K562 (cell line): Measurements from ENCODE around the gene KPTN. TPM values are rescaled to one million over a fixed set of nuclear protein-coding genes. Genes with fewer than 3 reads are reported as not detected.
A peak's percentile ranks its signal among the peaks of the same experiment; 100 is the strongest.

ENCODE experiments used
- ARNT ChIP-seq, 2 experiments: fragments of 450-650 bp; IDR thresholded peaks; 2 replicates each; pipeline ENCODE4 v1.6.1; 2016; ENCODE audit warnings: mild to moderate bottlenecking in 1 of 2
- BMI1 ChIP-seq: fragments of 150-350 bp; IDR thresholded peaks from 2 replicates; pipeline ENCODE4 v1.6.1; 2014; ENCODE audit warnings: low read length
- CREM ChIP-seq: IDR thresholded peaks from 2 replicates; pipeline ENCODE4 v1.6.1; 2014; ENCODE audit warnings: antibody characterized with exemption, low read depth
- ERF ChIP-seq: fragments of 450-650 bp; formaldehyde crosslinking; IDR thresholded peaks from 2 replicates; pipeline ENCODE4 v1.4.0; 2020; ENCODE audit warnings: mild to moderate bottlenecking, mixed read lengths
- GTF2F1 ChIP-seq: IDR thresholded peaks from 2 replicates; pipeline ENCODE4 v1.6.1; 2011; ENCODE audit warnings: low read depth, low read length, improper control_type of control experiment
- HDGF ChIP-seq: fragments of 450-650 bp; IDR thresholded peaks from 2 replicates; pipeline ENCODE4 v1.6.1; 2016
- HNRNPUL1 ChIP-seq: fragments of 200-400 bp; formaldehyde crosslinking; IDR thresholded peaks from 2 replicates; pipeline ENCODE4 v1.6.1; 2017; ENCODE audit warnings: low read length
- JUNB ChIP-seq: fragments of 450-650 bp; formaldehyde crosslinking; conservative IDR thresholded peaks from 2 replicates; pipeline ENCODE4 v1.4.0; 2020; ENCODE audit warnings: mild to moderate bottlenecking
- MAFG ChIP-seq: fragments of 450-650 bp; conservative IDR thresholded peaks from 2 replicates; pipeline ENCODE4 v1.6.1; 2016; ENCODE audit warnings: missing genetic modification characterization, missing compliant biosample characterization
- MTF1 ChIP-seq: fragments of 250-450 bp; sonication (Bioruptor Pico); IDR thresholded peaks from 2 replicates; pipeline ENCODE4 v1.9.0; 2021; ENCODE audit warnings: moderate library complexity, mild to moderate bottlenecking, inconsistent platforms, borderline replicate concordance
- NBN ChIP-seq: fragments of 450-650 bp; IDR thresholded peaks from 2 replicates; pipeline ENCODE4 v1.6.1; 2016; ENCODE audit warnings: low read depth, mild to moderate bottlenecking
- NCOR1 ChIP-seq: fragments of 450-650 bp; IDR thresholded peaks from 2 replicates; pipeline ENCODE4 v1.6.1; 2016; ENCODE audit warnings: mild to moderate bottlenecking, moderate library complexity
- PRMT5 ChIP-seq: sonication (generic); formaldehyde crosslinking; IDR thresholded peaks from 2 replicates; pipeline ENCODE4 v1.5.0; 2020; ENCODE audit warnings: missing genetic modification reagents
- RHOXF2B ChIP-seq: fragments of 250-450 bp; sonication (Bioruptor Pico); conservative IDR thresholded peaks from 2 replicates; pipeline ENCODE4 v1.5.1; 2021
- SRSF7 ChIP-seq: fragments of 200-400 bp; formaldehyde crosslinking; optimal IDR thresholded peaks from 2 replicates; pipeline ENCODE3; 2017; ENCODE audit warnings: mild to moderate bottlenecking, low read depth, low read length
- STAT5A ChIP-seq: IDR thresholded peaks from 2 replicates; pipeline ENCODE4 v1.6.1; 2012; ENCODE audit warnings: low read length, inconsistent platforms, borderline replicate concordance
- TCF3 ChIP-seq: sonication (generic); formaldehyde crosslinking; IDR thresholded peaks from 2 replicates; pipeline ENCODE4 v1.4.0; 2020; ENCODE audit warnings: mild to moderate bottlenecking, missing genetic modification reagents
- TRIM28 ChIP-seq: fragments of 450-650 bp; IDR thresholded peaks from 2 replicates; pipeline ENCODE4 v1.6.1; 2017
- XRCC5 ChIP-seq: fragments of 200-400 bp; formaldehyde crosslinking; IDR thresholded peaks from 2 replicates; pipeline ENCODE4 v1.6.1; 2017; ENCODE audit warnings: low read depth, mild to moderate bottlenecking, low read length
- ZC3H4 ChIP-seq: sonication (generic); formaldehyde crosslinking; IDR thresholded peaks from 2 replicates; pipeline ENCODE4 v1.9.0; 2021; ENCODE audit warnings: missing genetic modification reagents, borderline replicate concordance
- ZNF830 ChIP-seq: fragments of 250-450 bp; sonication (Bioruptor Pico); IDR thresholded peaks from 2 replicates; pipeline ENCODE4 v1.5.0; 2021; ENCODE audit warnings: mild to moderate bottlenecking
- ZSCAN29 ChIP-seq: fragments of 450-650 bp; IDR thresholded peaks from 2 replicates; pipeline ENCODE4 v1.6.1; 2017
- polyA plus RNA-seq, 8 experiments: library from polyadenylated mRNA; depleted of rRNA in 4 of 8; stranded (reverse) in 5 of 8; unstranded in 3 of 8; fragments of >200 nt; fragmentation: Nextera tagmentation in 2 of 8; fragmentation: Illumina TruSeq in 1 of 8; extraction: Ambion mirVana in 2 of 8; extraction: Trizol in 1 of 8; gene quantifications; 2 replicates each; pipeline versions ENCODE4 v1.2.1 to v1.2.3, GENCODE V29; 2011 to 2014; ENCODE audit warnings: inconsistent platforms in 1 of 8, missing spikeins in 1 of 8
- total RNA-seq, 7 experiments: library from RNA; depleted of rRNA in 6 of 7; stranded (reverse); fragments of >200 nt in 6 of 7; fragmentation: Illumina TruSeq in 2 of 7; extraction: Trizol in 2 of 7; gene quantifications; 2 replicates each; pipeline versions ENCODE4 v1.2.1 to v1.2.3, GENCODE V29; 2011 to 2021; ENCODE audit warnings: low replicate concordance in 1 of 7
- TF ChIP-seq, protein P1 (sequence below): fragments of 250-450 bp; sonication (Bioruptor Pico); IDR thresholded peaks from 2 replicates; pipeline ENCODE4 v1.8.0; 2022; ENCODE audit warnings: moderate library complexity, mild to moderate bottlenecking, inconsistent platforms
- TF ChIP-seq, protein P2 (sequence below): sonication (generic); formaldehyde crosslinking; IDR thresholded peaks from 2 replicates; pipeline ENCODE4 v1.8.1; 2022; ENCODE audit warnings: missing genetic modification reagents
- TF ChIP-seq, protein P3 (sequence below): fragments of 250-450 bp; sonication (Bioruptor Pico); IDR thresholded peaks from 2 replicates; pipeline ENCODE4 v1.4.0; 2020; ENCODE audit warnings: mild to moderate bottlenecking, moderate library complexity, borderline replicate concordance
- TF ChIP-seq, protein P4 (sequence below), 2 experiments: fragments of 450-650 bp; conservative IDR thresholded peaks; 2 replicates each; pipeline ENCODE4 v1.6.1; 2017; ENCODE audit warnings: mild to moderate bottlenecking in 2 of 2, moderate library complexity in 2 of 2

Gene KPTN
- total and polyA plus RNA-seq, 9 of the 15 experiments (the other 6 are each of a cell fraction or from before 2014, with no cell fraction given): 0.56 to 18.2 (median 8.5) TPM

DNA sequence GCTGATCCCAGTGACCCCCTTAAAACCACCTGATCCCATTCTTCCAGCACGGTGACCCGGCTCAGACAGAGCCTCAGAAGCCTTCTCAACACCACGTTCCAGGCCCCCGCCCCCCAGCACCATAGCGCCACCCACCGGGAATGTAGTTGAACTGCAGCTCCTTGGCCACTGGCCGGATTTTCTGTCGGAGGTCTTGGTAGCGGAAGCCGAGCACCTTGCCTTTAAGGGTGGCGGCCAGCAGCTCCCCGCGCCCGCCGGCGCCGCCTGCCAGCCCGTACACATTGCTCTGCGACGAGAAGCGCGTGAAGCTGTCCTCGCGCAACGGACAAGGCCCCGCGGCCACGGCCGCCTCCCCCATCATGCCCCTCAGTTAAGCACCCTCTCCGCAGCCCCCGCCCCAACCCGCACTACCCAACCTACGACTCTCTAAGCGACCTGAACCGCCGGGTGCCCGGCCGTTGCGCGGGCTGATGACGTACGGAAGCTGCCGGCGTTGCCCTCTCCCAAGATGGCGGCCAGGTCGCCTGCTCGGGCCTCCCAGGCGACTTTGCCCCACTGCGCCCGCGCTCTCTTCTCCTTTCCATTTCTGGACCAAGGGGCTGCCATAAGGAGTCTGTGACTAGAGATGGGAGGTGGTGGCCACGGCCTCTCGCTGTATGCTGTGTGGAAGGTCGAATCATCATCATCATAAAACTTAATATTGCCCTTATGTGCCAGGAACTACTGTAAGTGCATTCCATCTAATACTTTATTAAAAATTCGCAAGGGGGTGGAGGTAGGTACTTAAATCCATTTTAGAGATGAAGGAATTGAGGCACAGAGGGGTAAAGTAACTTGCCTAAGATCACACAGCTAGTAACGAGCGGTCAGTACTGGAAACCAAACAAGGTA, at the start of gene KPTN (continued):
- TF ChIP-seq, protein P1, sequence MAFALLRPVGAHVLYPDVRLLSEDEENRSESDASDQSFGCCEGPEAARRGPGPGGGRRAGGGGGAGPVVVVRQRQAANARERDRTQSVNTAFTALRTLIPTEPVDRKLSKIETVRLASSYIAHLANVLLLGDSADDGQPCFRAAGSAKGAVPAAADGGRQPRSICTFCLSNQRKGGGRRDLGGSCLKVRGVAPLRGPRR: no peak
- no peak for TF ChIP-seq HNRNPUL1
- 0 out of 2 replicates have a peak, but pooled peaks have one; percentile 49 for TF ChIP-seq RHOXF2B (CRISPR knock-in tag)
- no peak for TF ChIP-seq PRMT5
- TF ChIP-seq XRCC5: peak; percentile 94
- TF ChIP-seq NBN: peak; percentile 97
- no peak for TF ChIP-seq ZNF830
- TF ChIP-seq TRIM28: no peak
- TF ChIP-seq, protein P2, sequence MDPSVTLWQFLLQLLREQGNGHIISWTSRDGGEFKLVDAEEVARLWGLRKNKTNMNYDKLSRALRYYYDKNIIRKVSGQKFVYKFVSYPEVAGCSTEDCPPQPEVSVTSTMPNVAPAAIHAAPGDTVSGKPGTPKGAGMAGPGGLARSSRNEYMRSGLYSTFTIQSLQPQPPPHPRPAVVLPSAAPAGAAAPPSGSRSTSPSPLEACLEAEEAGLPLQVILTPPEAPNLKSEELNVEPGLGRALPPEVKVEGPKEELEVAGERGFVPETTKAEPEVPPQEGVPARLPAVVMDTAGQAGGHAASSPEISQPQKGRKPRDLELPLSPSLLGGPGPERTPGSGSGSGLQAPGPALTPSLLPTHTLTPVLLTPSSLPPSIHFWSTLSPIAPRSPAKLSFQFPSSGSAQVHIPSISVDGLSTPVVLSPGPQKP (CRISPR knock-in tag): no peak
- no peak for TF ChIP-seq ZC3H4 (CRISPR knock-in tag)
- TF ChIP-seq MTF1: no peak
- peak; percentile 29 to 78; a peak in 2 of 4 replicates for TF ChIP-seq ARNT (IDR thresholded peaks at IDR 0.05)
- peak; percentile 35 for TF ChIP-seq NCOR1
- peak; percentile 99 for TF ChIP-seq CREM
- no peak for TF ChIP-seq ZSCAN29
- TF ChIP-seq BMI1: no peak
- no peak for TF ChIP-seq STAT5A
- TF ChIP-seq, protein P3, sequence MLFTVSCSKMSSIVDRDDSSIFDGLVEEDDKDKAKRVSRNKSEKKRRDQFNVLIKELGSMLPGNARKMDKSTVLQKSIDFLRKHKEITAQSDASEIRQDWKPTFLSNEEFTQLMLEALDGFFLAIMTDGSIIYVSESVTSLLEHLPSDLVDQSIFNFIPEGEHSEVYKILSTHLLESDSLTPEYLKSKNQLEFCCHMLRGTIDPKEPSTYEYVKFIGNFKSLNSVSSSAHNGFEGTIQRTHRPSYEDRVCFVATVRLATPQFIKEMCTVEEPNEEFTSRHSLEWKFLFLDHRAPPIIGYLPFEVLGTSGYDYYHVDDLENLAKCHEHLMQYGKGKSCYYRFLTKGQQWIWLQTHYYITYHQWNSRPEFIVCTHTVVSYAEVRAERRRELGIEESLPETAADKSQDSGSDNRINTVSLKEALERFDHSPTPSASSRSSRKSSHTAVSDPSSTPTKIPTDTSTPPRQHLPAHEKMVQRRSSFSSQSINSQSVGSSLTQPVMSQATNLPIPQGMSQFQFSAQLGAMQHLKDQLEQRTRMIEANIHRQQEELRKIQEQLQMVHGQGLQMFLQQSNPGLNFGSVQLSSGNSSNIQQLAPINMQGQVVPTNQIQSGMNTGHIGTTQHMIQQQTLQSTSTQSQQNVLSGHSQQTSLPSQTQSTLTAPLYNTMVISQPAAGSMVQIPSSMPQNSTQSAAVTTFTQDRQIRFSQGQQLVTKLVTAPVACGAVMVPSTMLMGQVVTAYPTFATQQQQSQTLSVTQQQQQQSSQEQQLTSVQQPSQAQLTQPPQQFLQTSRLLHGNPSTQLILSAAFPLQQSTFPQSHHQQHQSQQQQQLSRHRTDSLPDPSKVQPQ (CRISPR knock-in tag): no peak
- TF ChIP-seq MAFG (tag): no peak
- peak; percentile 17 for TF ChIP-seq TCF3
- TF ChIP-seq GTF2F1: no peak
- peak; percentile 77 for TF ChIP-seq ERF (CRISPR knock-in tag)
- no peak for TF ChIP-seq HDGF
- no peak for TF ChIP-seq SRSF7
- TF ChIP-seq, protein P4, sequence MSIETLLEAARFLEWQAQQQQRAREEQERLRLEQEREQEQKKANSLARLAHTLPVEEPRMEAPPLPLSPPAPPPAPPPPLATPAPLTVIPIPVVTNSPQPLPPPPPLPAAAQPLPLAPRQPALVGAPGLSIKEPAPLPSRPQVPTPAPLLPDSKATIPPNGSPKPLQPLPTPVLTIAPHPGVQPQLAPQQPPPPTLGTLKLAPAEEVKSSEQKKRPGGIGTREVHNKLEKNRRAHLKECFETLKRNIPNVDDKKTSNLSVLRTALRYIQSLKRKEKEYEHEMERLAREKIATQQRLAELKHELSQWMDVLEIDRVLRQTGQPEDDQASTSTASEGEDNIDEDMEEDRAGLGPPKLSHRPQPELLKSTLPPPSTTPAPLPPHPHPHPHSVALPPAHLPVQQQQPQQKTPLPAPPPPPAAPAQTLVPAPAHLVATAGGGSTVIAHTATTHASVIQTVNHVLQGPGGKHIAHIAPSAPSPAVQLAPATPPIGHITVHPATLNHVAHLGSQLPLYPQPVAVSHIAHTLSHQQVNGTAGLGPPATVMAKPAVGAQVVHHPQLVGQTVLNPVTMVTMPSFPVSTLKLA (conservative IDR thresholded peaks at IDR 0.05): peak; percentile 85 to 92
- no peak for TF ChIP-seq JUNB (CRISPR knock-in tag)
